PFSK-1 (cell line): Measurements from ENCODE around the gene PSAPL1.

ENCODE experiments used
- POLR2AphosphoS5 ChIP-seq: IDR thresholded peaks from 2 replicates; pipeline ENCODE4 v1.6.1; 2012; ENCODE audit warnings: low read depth, mild to moderate bottlenecking, control low read depth, low read length, moderate library complexity
- REST ChIP-seq, 2 experiments: IDR thresholded peaks; 2 replicates each; pipeline versions ENCODE4 v1.6.1 to v1.8.0; 2011 to 2012; ENCODE audit warnings: low read depth in 2 of 2, low read length in 2 of 2, control low read depth in 1 of 2, inconsistent platforms in 1 of 2, mild to moderate bottlenecking in 1 of 2, moderate library complexity in 1 of 2; ENCODE audit not compliant: insufficient read depth in 1 of 2
- TAF1 ChIP-seq: IDR thresholded peaks from 2 replicates; pipeline ENCODE4 v1.6.1; 2012; ENCODE audit warnings: low read length, control low read depth, borderline replicate concordance; ENCODE audit not compliant: insufficient read depth

- TF ChIP-seq POLR2AphosphoS5 (no peak), TAF1 (no peak), REST (IDR thresholded peaks at IDR 0.05; ENCODE audit: insufficient read depth in 1 of 2, low read depth in 2 of 2, low read length in 2 of 2) (no peak)
Observed at GRCh38 chr4:7411896-7412553, 22.7 kb downstream of the PSAPL1 start.
